Panc1 (cell line): ENCODE data around the gene MRPS7. TPM values are rescaled to one million over a fixed set of nuclear protein-coding genes. Genes with fewer than 3 reads are reported as not detected.

Source experiments
- ATAC-seq: fragments of 200-7000 bp; cut with Tn5 transposase; 2 replicates; pipeline ENCODE4 v1.9.1; 2020; ENCODE audit warnings: mild to moderate bottlenecking, moderate library complexity
- BruUV-seq: library from RNA; stranded (reverse); fragments of 400-500 nt; replicated peaks from 2 replicates; lab custom pipeline; 2021; lab: Mats Ljungman, UMichigan
- CTCF ChIA-PET: fragments of 300-600 bp; sonication (Branson Sonifier 250); formaldehyde crosslinking; loops from one replicate; lab custom pipeline; 2022; ENCODE audit warnings: antibody characterized with exemption; lab: Charles Lee
- POLR2A ChIA-PET: fragments of 300-600 bp; sonication (Branson Sonifier 250); formaldehyde crosslinking; loops from one replicate; lab custom pipeline; 2022; ENCODE audit warnings: antibody characterized with exemption; lab: Charles Lee
- DNase-seq: peaks from one replicate; pipeline ENCODE4 v3.0.0-alpha.2; 2010; ENCODE audit warnings: low read depth, low spot score
- H3K27ac ChIP-seq: 2 replicates; pipeline ENCODE4 v1.5.1; 2011; ENCODE audit warnings: mild to moderate bottlenecking, low read length, inconsistent platforms
- H3K27me3 ChIP-seq: fragments of 200-500 bp; sonication (Bioruptor generic); 2 replicates; pipeline ENCODE4 v1.6.0; 2014; ENCODE audit warnings: low read length, inconsistent platforms; ENCODE audit not compliant: control insufficient read depth, insufficient read depth
- H3K36me3 ChIP-seq: fragments of 200-500 bp; sonication (Bioruptor generic); 2 replicates; pipeline ENCODE4 v1.5.1; 2014; ENCODE audit warnings: inconsistent platforms, mild to moderate bottlenecking, low read length, moderate library complexity; ENCODE audit not compliant: control insufficient read depth, insufficient read depth
- H3K4me1 ChIP-seq: 2 replicates; pipeline ENCODE4 v1.5.1; 2011; ENCODE audit warnings: inconsistent platforms, mild to moderate bottlenecking, low read length, moderate library complexity; ENCODE audit not compliant: control insufficient read depth, insufficient read depth
- H3K4me3 ChIP-seq, 2 experiments: 2 replicates each; pipeline ENCODE4 v1.5.1; 2011 to 2012; ENCODE audit warnings: low read depth in 2 of 2, low read length in 2 of 2, mild to moderate bottlenecking in 2 of 2, inconsistent platforms in 1 of 2, moderate library complexity in 1 of 2
- H3K9me3 ChIP-seq: fragments of 200-500 bp; sonication (Bioruptor generic); 2 replicates; pipeline ENCODE4 v1.5.1; 2014; ENCODE audit warnings: low read depth, mild to moderate bottlenecking, inconsistent platforms, low read length, moderate library complexity; ENCODE audit not compliant: control insufficient read depth, insufficient read depth
- CTCF ChIP-seq: fragments of 450-650 bp; IDR thresholded peaks from 2 replicates; pipeline ENCODE4 v1.5.1; 2017; ENCODE audit warnings: mild to moderate bottlenecking
- POLR2AphosphoS5 ChIP-seq: IDR thresholded peaks from 2 replicates; pipeline ENCODE4 v1.6.1; 2012; ENCODE audit warnings: mild to moderate bottlenecking, low read depth, low read length, moderate library complexity
- REST ChIP-seq, 2 experiments: IDR thresholded peaks; 2 replicates each; pipeline ENCODE4 v1.6.1; 2011 to 2012; ENCODE audit warnings: low read depth in 2 of 2, control low read depth in 1 of 2, low read length in 1 of 2, mild to moderate bottlenecking in 1 of 2, moderate library complexity in 1 of 2; ENCODE audit not compliant: insufficient read depth in 1 of 2
- SIN3A ChIP-seq: IDR thresholded peaks from 2 replicates; pipeline ENCODE4 v1.6.1; 2012; ENCODE audit warnings: low read depth, mild to moderate bottlenecking, low read length, moderate library complexity, borderline replicate concordance; ENCODE audit not compliant: insufficient read depth
- TCF7L2 ChIP-seq: IDR thresholded peaks from 2 replicates; pipeline ENCODE4 v1.6.1; 2011; ENCODE audit warnings: mild to moderate bottlenecking, low read depth, low read length, inconsistent platforms
- in situ Hi-C: cut with HindIII; loops from 2 replicates; pipeline ENCODE4 v1.10.0; 2016; ENCODE audit warnings: low sequenced_read_pairs, low pct_unique_long_range_greater_than_20kb
- intact Hi-C: fragments of 100-400 bp; cut with micrococcal nuclease; formaldehyde crosslinking; loops from one replicate; pipeline ENCODE4 v1.10.0; 2022; ENCODE audit not compliant: unreplicated experiment
- total RNA-seq: library from RNA; stranded (reverse); gene quantifications from one replicate; pipeline ENCODE4 v1.2.1, GENCODE V29; 2021; ENCODE audit not compliant: unreplicated experiment

The MRPS7 gene
- total RNA-seq, 1 experiment from 2014 or later = 85.0 TPM

DNA sequence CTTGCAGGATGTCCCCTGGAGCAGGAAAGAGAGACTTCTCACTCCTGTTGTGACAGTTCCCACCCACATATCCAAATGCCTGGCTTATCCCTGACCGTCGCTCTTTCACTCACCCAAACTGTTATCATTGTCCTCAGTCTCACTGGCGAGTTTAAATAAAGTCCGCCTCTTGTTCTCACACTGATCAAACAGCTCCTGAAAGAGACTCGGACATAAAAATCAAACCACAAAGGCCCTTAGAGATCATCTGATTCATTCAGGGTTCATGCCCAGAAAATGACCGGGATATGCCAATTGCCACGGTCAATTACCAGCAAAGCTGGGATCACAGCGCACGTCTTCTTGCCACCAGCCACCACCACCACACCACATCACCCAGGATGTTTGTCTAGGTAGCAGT, 20.2 kb upstream of the MRPS7 start:
- BruUV-seq = no TSS peak
- Histone ChIP-seq H3K4me1 (0 out of 2 replicates have a peak, but pooled peaks cover 3% of the 10 kb centered on the region), H3K27me3 (no peaks in the 10 kb centered on the region), H3K36me3 (peaks cover 15% of the 10 kb centered on the region), H3K27ac (no peak overlapping the region), H3K4me3 (no peak overlapping the region), H3K9me3 (no peaks in the 10 kb centered on the region)
- intact Hi-C loops (no loop called here), in situ Hi-C loops (no loop called here)
- ChIA-PET CTCF (interaction anchor here (0.6 kb wide), 1 partner anchor 11 kb away, joined by 7 read pairs; no protein-coding TSS in a partner anchor), POLR2A (no interaction called here)
- TF ChIP-seq TCF7L2 (no peak), SIN3A (no peak), CTCF (no peak), REST (IDR thresholded peaks at IDR 0.05; ENCODE audit: insufficient read depth in 1 of 2, low read depth in 2 of 2, low read length in 1 of 2) (no peak), POLR2AphosphoS5 (no peak)
- no peak for ATAC-seq
- no peak for DNase-seq

GRCh38 chr17:75241996-75242460, 19.7 kb upstream of the MRPS7 start:
- in situ Hi-C loops = no loop called here
- POLR2A ChIA-PET = no interaction called here
- no peaks in the 10 kb centered on the region for H3K27me3 ChIP-seq

More at GRCh38 chr17:75241996-75242460, 19.7 kb upstream of the MRPS7 start:
- Histone ChIP-seq H3K36me3 (peaks cover 10% of the 10 kb centered on the region), H3K4me3 (no peak overlapping the region), H3K9me3 (no peaks in the 10 kb centered on the region), H3K4me1 (0 out of 2 replicates have a peak, but pooled peaks cover 3% of the 10 kb centered on the region), H3K27ac (no peak overlapping the region)
- no peak for DNase-seq
- intact Hi-C loops = no loop called here
- TF ChIP-seq SIN3A (no peak), TCF7L2 (no peak), CTCF (no peak), REST (IDR thresholded peaks at IDR 0.05; ENCODE audit: insufficient read depth in 1 of 2, low read depth in 2 of 2, low read length in 1 of 2) (no peak)
- BruUV-seq = no TSS peak
- ATAC-seq = no peak
- CTCF ChIA-PET = interaction anchor here (0.6 kb wide), 1 partner anchor 10 kb away, joined by 7 read pairs; no protein-coding TSS in a partner anchor
